ENCODE results near the gene MICAL3. TPM values are rescaled to one million over a fixed set of nuclear protein-coding genes. Genes with fewer than 3 reads are reported as not detected.

MICAL3 gene
- total RNA-seq, 1 experiment from 2014 or later = 23.7 TPM

- intact Hi-C loops (cut with micrococcal nuclease) = no loop called here
- no peaks in the 10 kb centered on the region for H3K9me2 ChIP-seq (replicated peaks; ENCODE audit: low read length)
- ChIA-PET POLR2A (ENCODE audit: unreplicated experiment) (no interaction called here), CTCF (no interaction called here)
- no peak overlapping the region for H3K9ac ChIP-seq (ENCODE audit: low read length)
- no peak overlapping the region for H3K4me2 ChIP-seq (ENCODE audit: low read length)
- no peak for TF ChIP-seq EZH2 (IDR thresholded peaks at IDR 0.05; ENCODE audit: low read length, unreplicated experiment)
- TF ChIP-seq CTCF (conservative IDR thresholded peaks at IDR 0.05; ENCODE audit: low read depth, low read length) = no peak
- TF ChIP-seq EZH2phosphoT487 (IDR thresholded peaks at IDR 0.05; ENCODE audit: borderline replicate concordance, low read length) = no peak
- ATAC-seq (no peak), DNase-seq (no peak)
- H3K27me3 ChIP-seq (ENCODE audit: low read length) = no peaks in the 10 kb centered on the region
- H3K4me3 ChIP-seq (ENCODE audit: low read length) = no peak overlapping the region
- no peaks in the 10 kb centered on the region for H3K79me2 ChIP-seq (ENCODE audit: low read length)
- H3F3A ChIP-seq (ENCODE audit: low read length, unreplicated experiment) = no peaks in the 10 kb centered on the region
- H3K36me3 ChIP-seq (ENCODE audit: low read depth, low read length) = no peaks in the 10 kb centered on the region
- no peak overlapping the region for H3K27ac ChIP-seq (ENCODE audit: low read length)
- no peaks in the 10 kb centered on the region for H3K4me1 ChIP-seq (ENCODE audit: insufficient read depth, low read length)
- no peaks in the 10 kb centered on the region for H4K20me1 ChIP-seq (ENCODE audit: low read length)
- H3K9me3 ChIP-seq (ENCODE audit: low read length) = no peaks in the 10 kb centered on the region
- no peak overlapping the region for H2AFZ ChIP-seq (ENCODE audit: low read length)
- BruUV-seq (replicated peaks) = no TSS peak
Measured at GRCh38 chr22:17744430-17744829, 279.9 kb downstream of the MICAL3 start.

GRCh38 chr22:17743661-17744411, 280.5 kb downstream of the MICAL3 start:
- Histone ChIP-seq H3K36me3 (ENCODE audit: low read depth, low read length) (no peaks in the 10 kb centered on the region), H3K4me1 (ENCODE audit: insufficient read depth, low read length) (no peaks in the 10 kb centered on the region), H3K27ac (ENCODE audit: low read length) (no peak overlapping the region), H3K4me2 (ENCODE audit: low read length) (no peak overlapping the region), H3K9ac (ENCODE audit: low read length) (no peak overlapping the region), H3K4me3 (ENCODE audit: low read length) (no peak overlapping the region), H3K9me2 (replicated peaks; ENCODE audit: low read length) (no peaks in the 10 kb centered on the region), H3K79me2 (ENCODE audit: low read length) (no peaks in the 10 kb centered on the region), H3F3A (ENCODE audit: low read length, unreplicated experiment) (no peaks in the 10 kb centered on the region), H4K20me1 (ENCODE audit: low read length) (no peaks in the 10 kb centered on the region), H2AFZ (ENCODE audit: low read length) (no peak overlapping the region), H3K9me3 (ENCODE audit: low read length) (no peaks in the 10 kb centered on the region), H3K27me3 (ENCODE audit: low read length) (no peaks in the 10 kb centered on the region)
- DNase-seq (no peak), ATAC-seq (no peak)
- POLR2A ChIA-PET (ENCODE audit: unreplicated experiment) = no interaction called here
- CTCF ChIA-PET = interaction anchor here (0.5 to 1.4 kb wide), 2 partner anchors 105 to 185 kb away, joined by 3 to 4 read pairs; no protein-coding TSS in a partner anchor
- TF ChIP-seq EZH2phosphoT487 (IDR thresholded peaks at IDR 0.05; ENCODE audit: borderline replicate concordance, low read length) (no peak), CTCF (conservative IDR thresholded peaks at IDR 0.05; ENCODE audit: low read depth, low read length) (no peak), EZH2 (IDR thresholded peaks at IDR 0.05; ENCODE audit: low read length, unreplicated experiment) (no peak)
- intact Hi-C loops (cut with micrococcal nuclease) = no loop called here
- no TSS peak for BruUV-seq (replicated peaks)

GRCh38 chr22:17742527-17742902, 281.8 kb downstream of the MICAL3 start:
- ChIA-PET POLR2A (ENCODE audit: unreplicated experiment) (no interaction called here), CTCF (interaction anchor here (0.6 to 1.4 kb wide), 4 partner anchors 23 to 184 kb away, joined by 3 to 7 read pairs (median 4); no protein-coding TSS in a partner anchor)
- H2AFZ ChIP-seq (ENCODE audit: low read length) = no peak overlapping the region
- no peaks in the 10 kb centered on the region for H3K9me3 ChIP-seq (ENCODE audit: low read length)
- ATAC-seq (peak; percentile 93), DNase-seq (peak; percentile 74)
- H3K9me2 ChIP-seq (replicated peaks; ENCODE audit: low read length) = no peaks in the 10 kb centered on the region
- H3K36me3 ChIP-seq (ENCODE audit: low read depth, low read length) = no peaks in the 10 kb centered on the region
- H3K79me2 ChIP-seq (ENCODE audit: low read length) = no peaks in the 10 kb centered on the region
- intact Hi-C loops (cut with micrococcal nuclease) = no loop called here
- H3K9ac ChIP-seq (ENCODE audit: low read length) = no peak overlapping the region
- H3K4me2 ChIP-seq (ENCODE audit: low read length) = no peak overlapping the region
- H3K4me3 ChIP-seq (ENCODE audit: low read length) = no peak overlapping the region
- BruUV-seq (replicated peaks) = no TSS peak
- H3K4me1 ChIP-seq (ENCODE audit: insufficient read depth, low read length) = no peaks in the 10 kb centered on the region
- TF ChIP-seq EZH2phosphoT487 (IDR thresholded peaks at IDR 0.05; ENCODE audit: borderline replicate concordance, low read length) (no peak), CTCF (conservative IDR thresholded peaks at IDR 0.05; ENCODE audit: low read depth, low read length) (peak; percentile 70)
- no peaks in the 10 kb centered on the region for H3K27me3 ChIP-seq (ENCODE audit: low read length)
- no peaks in the 10 kb centered on the region for H4K20me1 ChIP-seq (ENCODE audit: low read length)
- H3F3A ChIP-seq (ENCODE audit: low read length, unreplicated experiment) = no peaks in the 10 kb centered on the region
- no peak overlapping the region for H3K27ac ChIP-seq (ENCODE audit: low read length)
